IMR-90 (cell line): Measurements from ENCODE around the gene DCUN1D2. TPM values are rescaled to one million over a fixed set of nuclear protein-coding genes. Genes with fewer than 3 reads are reported as not detected.

ENCODE experiments used
- ATAC-seq: fragments of 200-7000 bp; cut with Tn5 transposase; 2 replicates; pipeline ENCODE4 v1.9.1; 2020; ENCODE audit warnings: low read depth, mild to moderate bottlenecking, moderate library complexity
- BruUV-seq: library from RNA; stranded (reverse); fragments of 400-500 nt; replicated peaks from 2 replicates; lab custom pipeline; 2021; lab: Mats Ljungman, UMichigan
- CTCF ChIA-PET: fragments of 300-600 bp; formaldehyde crosslinking; extraction: SDS; loops from one replicate; lab custom pipeline; 2021; ENCODE audit warnings: antibody characterized with exemption; lab: Yijun Ruan, JAX
- POLR2A ChIA-PET: fragments of 300-600 bp; sonication (Branson Sonifier 250); formaldehyde crosslinking; loops from one replicate; lab custom pipeline; 2022; ENCODE audit warnings: antibody characterized with exemption; ENCODE audit not compliant: unreplicated experiment; lab: Charles Lee
- DNase-seq: peaks from one replicate; pipeline ENCODE4 v3.0.0; 2013
- H2AFZ ChIP-seq: replicated peaks from 2 replicates; pipeline ENCODE3; 2013; ENCODE audit warnings: low read length, mild to moderate bottlenecking; ENCODE audit not compliant: poor library complexity
- H2AK5ac ChIP-seq: 2 replicates; pipeline ENCODE4 v1.6.1; 2013; ENCODE audit warnings: low read depth, low read length, inconsistent platforms
- H2AK9ac ChIP-seq: replicated peaks from 2 replicates; pipeline ENCODE3; 2013; ENCODE audit warnings: mild to moderate bottlenecking, low read depth, low read length, moderate library complexity; ENCODE audit not compliant: poor library complexity
- H2BK120ac ChIP-seq: 2 replicates; pipeline ENCODE4 v1.6.1; 2013; ENCODE audit warnings: low read depth, low read length, inconsistent platforms
- H2BK15ac ChIP-seq: 3 replicates; pipeline ENCODE4 v1.6.1; 2013; ENCODE audit warnings: low read depth, low read length, inconsistent platforms
- H2BK20ac ChIP-seq: 2 replicates; pipeline ENCODE4 v1.6.1; 2013; ENCODE audit warnings: low read depth, mild to moderate bottlenecking, inconsistent platforms, low read length, moderate library complexity
- H2BK5ac ChIP-seq: 2 replicates; pipeline ENCODE4 v1.6.1; 2013; ENCODE audit warnings: mild to moderate bottlenecking, low read depth, low read length, inconsistent platforms; ENCODE audit not compliant: poor library complexity, severe bottlenecking
- H3K14ac ChIP-seq: replicated peaks from 2 replicates; pipeline ENCODE4 v1.6.1; 2013; ENCODE audit warnings: low read depth, low read length, inconsistent platforms
- H3K18ac ChIP-seq: 2 replicates; pipeline ENCODE4 v1.6.1; 2013; ENCODE audit warnings: low read depth, low read length, control low read depth
- H3K23ac ChIP-seq: 2 replicates; pipeline ENCODE4 v1.6.1; 2013; ENCODE audit warnings: low read depth, low read length, inconsistent platforms
- H3K27ac ChIP-seq: 2 replicates; pipeline ENCODE4 v1.5.1; 2013; ENCODE audit warnings: mild to moderate bottlenecking, control low read depth, low read length; ENCODE audit not compliant: insufficient read depth
- H3K27me3 ChIP-seq: 2 replicates; pipeline ENCODE4 v1.6.1; 2013; ENCODE audit warnings: low read length; ENCODE audit not compliant: control insufficient read depth, insufficient read depth
- H3K36me3 ChIP-seq: 2 replicates; pipeline ENCODE4 v1.6.1; 2013; ENCODE audit warnings: low read length, mixed read lengths; ENCODE audit not compliant: control insufficient read depth, insufficient read depth
- H3K4ac ChIP-seq: 2 replicates; pipeline ENCODE4 v1.6.1; 2013; ENCODE audit warnings: low read depth, low read length, inconsistent platforms
- H3K4me1 ChIP-seq: 2 replicates; pipeline ENCODE4 v1.6.1; 2013; ENCODE audit warnings: low read length, mixed read lengths; ENCODE audit not compliant: control insufficient read depth, insufficient read depth
- H3K4me2 ChIP-seq: 2 replicates; pipeline ENCODE4 v1.6.1; 2013; ENCODE audit warnings: low read depth, mild to moderate bottlenecking, control low read depth, low read length, moderate library complexity
- H3K4me3 ChIP-seq: 2 replicates; pipeline ENCODE4 v1.5.1; 2013; ENCODE audit warnings: low read depth, mild to moderate bottlenecking, control low read depth, low read length, moderate library complexity; ENCODE audit not compliant: insufficient read depth
- H3K56ac ChIP-seq: 2 replicates; pipeline ENCODE4 v1.6.1; 2013; ENCODE audit warnings: low read length, inconsistent platforms; ENCODE audit not compliant: insufficient read depth; ENCODE audit errors: extremely low read depth
- H3K79me1 ChIP-seq, 2 experiments: 2 replicates each; pipeline ENCODE4 v1.6.1; 2013; ENCODE audit warnings: low read length in 2 of 2, inconsistent platforms in 1 of 2, low read depth in 1 of 2
- H3K9ac ChIP-seq: 2 replicates; pipeline ENCODE4 v1.6.1; 2013; ENCODE audit warnings: low read depth, low read length, control low read depth
- H3K9me1 ChIP-seq: 2 replicates; pipeline ENCODE4 v1.6.1; 2013; ENCODE audit warnings: low read length, inconsistent platforms; ENCODE audit not compliant: insufficient read depth
- H3K9me3 ChIP-seq: 2 replicates; pipeline ENCODE4 v1.6.1; 2013; ENCODE audit warnings: low read length; ENCODE audit not compliant: control insufficient read depth, insufficient read depth
- H4K20me1 ChIP-seq: 2 replicates; pipeline ENCODE4 v1.6.1; 2013; ENCODE audit warnings: low read length, inconsistent platforms; ENCODE audit not compliant: insufficient read depth
- H4K5ac ChIP-seq: 2 replicates; pipeline ENCODE4 v1.6.1; 2013; ENCODE audit warnings: mild to moderate bottlenecking, low read depth, low read length, control low read depth
- H4K8ac ChIP-seq, 2 experiments: 2 replicates each; pipeline ENCODE4 v1.6.1; 2013; ENCODE audit warnings: low read depth in 2 of 2, low read length in 2 of 2, control low read depth in 1 of 2, inconsistent platforms in 1 of 2
- H4K91ac ChIP-seq: 2 replicates; pipeline ENCODE4 v1.6.1; 2013; ENCODE audit warnings: low read depth, low read length, inconsistent platforms; ENCODE audit not compliant: insufficient read depth
- BHLHE40 ChIP-seq: fragments of 150-350 bp; IDR thresholded peaks from 2 replicates; pipeline ENCODE4 v1.6.1; 2016; ENCODE audit warnings: mild to moderate bottlenecking, low read depth, low read length
- CEBPB ChIP-seq: IDR thresholded peaks from 2 replicates; pipeline ENCODE4 v1.6.1; 2012; ENCODE audit warnings: low read depth, low read length, improper control_type of control experiment
- CHD1 ChIP-seq: IDR thresholded peaks from 2 replicates; pipeline ENCODE4 v1.6.1; 2012; ENCODE audit warnings: low read depth, low read length, improper control_type of control experiment
- FOS ChIP-seq: fragments of 150-350 bp; IDR thresholded peaks from 2 replicates; pipeline ENCODE4 v1.6.1; 2016; ENCODE audit warnings: low read depth, low read length
- MAFK ChIP-seq: IDR thresholded peaks from 2 replicates; pipeline ENCODE4 v1.6.1; 2012; ENCODE audit warnings: low read depth, low read length, improper control_type of control experiment
- MAZ ChIP-seq: IDR thresholded peaks from 2 replicates; pipeline ENCODE4 v1.6.1; 2012; ENCODE audit warnings: low read depth, mild to moderate bottlenecking, low read length, improper control_type of control experiment, moderate library complexity, borderline replicate concordance
- MXI1 ChIP-seq: IDR thresholded peaks from 2 replicates; pipeline ENCODE4 v1.6.1; 2012; ENCODE audit warnings: low read depth, mild to moderate bottlenecking, low read length, moderate library complexity, borderline replicate concordance
- NFE2L2 ChIP-seq: fragments of 150-350 bp; IDR thresholded peaks from 2 replicates; pipeline ENCODE4 v1.6.1; 2016; ENCODE audit warnings: low read depth, mild to moderate bottlenecking, low read length
- POLR2A ChIP-seq: IDR thresholded peaks from 2 replicates; pipeline ENCODE4 v1.6.1; 2012; ENCODE audit warnings: mild to moderate bottlenecking, low read depth, low read length
- RAD21 ChIP-seq: IDR thresholded peaks from 2 replicates; pipeline ENCODE4 v1.6.1; 2012; ENCODE audit warnings: low read length, improper control_type of control experiment
- RCOR1 ChIP-seq: IDR thresholded peaks from 2 replicates; pipeline ENCODE4 v1.6.1; 2012; ENCODE audit warnings: mild to moderate bottlenecking, low read length, improper control_type of control experiment; ENCODE audit not compliant: insufficient replicate concordance
- RFX5 ChIP-seq: IDR thresholded peaks from 2 replicates; pipeline ENCODE4 v1.8.0; 2012; ENCODE audit warnings: low read depth, mild to moderate bottlenecking, low read length, moderate library complexity
- SMC3 ChIP-seq: fragments of 150-350 bp; IDR thresholded peaks from 2 replicates; pipeline ENCODE4 v1.6.1; 2016; ENCODE audit warnings: low read depth, mild to moderate bottlenecking, antibody characterized with exemption, low read length, moderate library complexity
- WGBS, 2 experiments: methylation state at CpG; one replicate each; pipeline versions ENCODE4 v1.1.5 to v1.1.7; 2013; ENCODE audit warnings: missing lambda C conversion rate in 2 of 2; ENCODE audit not compliant: insufficient read length in 1 of 2; ENCODE audit errors: extremely low coverage in 2 of 2; 5-methylcytosine and 5-hydroxymethylcytosine counted together
- dilution Hi-C: fragments of 300-500 bp; cut with HindIII; formaldehyde crosslinking; loops from one replicate; pipeline ENCODE4 v1.14.3; 2018; ENCODE audit warnings: low sequenced_read_pairs; ENCODE audit not compliant: unreplicated experiment
- in situ Hi-C: fragments of 300-500 bp; cut with MboI; formaldehyde crosslinking; loops from 3 replicates; pipeline ENCODE4 v1.14.3; 2019; ENCODE audit warnings: low sequenced_read_pairs, inconsistent platforms, mixed read lengths
- intact Hi-C: fragments of 100-400 bp; cut with micrococcal nuclease; formaldehyde crosslinking; loops from 2 replicates; pipeline ENCODE4 v1.10.0; 2022
- polyA plus RNA-seq, 3 experiments: library from polyadenylated mRNA; depleted of rRNA; stranded (reverse); fragments of >200 nt; gene quantifications; 2 replicates each; pipeline ENCODE4 v1.2.3, GENCODE V29; 2012; ENCODE audit warnings: low replicate concordance in 1 of 3
- total RNA-seq: library from RNA; depleted of rRNA; stranded (reverse); fragments of >200 nt; gene quantifications from 2 replicates; pipeline ENCODE4 v1.2.3, GENCODE V29; 2012
- TF ChIP-seq, protein P1 (sequence below): fragments of 150-350 bp; IDR thresholded peaks from 2 replicates; pipeline ENCODE4 v1.6.1; 2017; ENCODE audit warnings: mild to moderate bottlenecking, antibody characterized with exemption, low read length, low read depth
- TF ChIP-seq, protein P2 (sequence below): fragments of 150-350 bp; IDR thresholded peaks from 2 replicates; pipeline ENCODE4 v1.6.1; 2016; ENCODE audit warnings: low read depth, mild to moderate bottlenecking, low read length, moderate library complexity, borderline replicate concordance
- TF ChIP-seq, protein P3 (sequence below): conservative IDR thresholded peaks from 2 replicates; pipeline ENCODE4 v1.5.1; 2012; ENCODE audit warnings: mild to moderate bottlenecking, low read depth, low read length, improper control_type of control experiment

The DCUN1D2 gene
- total and polyA plus RNA-seq, 2 of the 4 experiments (the other 2 are of a cell fraction): 8.1 to 11.5 TPM

DNA sequence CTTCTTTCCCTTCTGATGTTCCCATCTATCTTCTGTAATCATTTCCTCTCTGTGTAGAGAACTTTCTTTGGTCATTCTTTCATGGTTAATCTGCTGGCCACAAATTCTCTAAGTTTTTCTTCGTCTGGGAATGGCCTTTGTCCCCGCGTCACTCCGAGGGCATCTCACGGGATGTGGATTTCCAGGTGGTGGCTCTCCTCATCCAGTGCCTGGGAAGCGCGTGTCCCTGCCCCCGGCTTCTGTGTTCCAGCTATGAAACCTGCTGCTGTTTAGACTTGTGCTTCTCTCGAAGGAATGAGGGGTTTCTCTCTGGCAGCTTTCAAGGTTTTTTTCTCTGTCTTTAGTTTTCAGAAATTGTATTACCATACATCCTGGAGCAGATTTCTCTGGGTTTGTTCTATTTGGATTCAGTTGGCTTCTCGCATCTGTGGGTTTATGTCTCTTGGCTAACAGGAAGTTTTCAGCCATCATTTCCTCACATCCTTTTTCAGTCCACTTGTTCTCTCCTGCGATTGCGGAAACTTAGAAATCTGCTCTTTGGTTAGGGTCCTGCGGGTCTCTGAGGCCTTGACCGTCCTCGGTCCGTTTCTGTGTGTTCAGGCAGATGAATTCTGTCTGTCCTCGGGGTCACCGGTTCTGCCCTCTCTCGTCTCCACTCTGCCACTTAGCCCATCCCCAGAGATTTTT lies 36.9 kb upstream of the DCUN1D2 start:
- dilution Hi-C loops: no loop called here
- Histone ChIP-seq H4K8ac (no peak overlapping the region), H3K9me3 (no peaks in the 10 kb centered on the region), H3K27me3 (no peaks in the 10 kb centered on the region), H3K4ac (no peak overlapping the region), H3K79me1 (peaks cover 30 to 60% of the 10 kb centered on the region in 2 experiments), H3K18ac (no peak overlapping the region), H2AK9ac (no peak overlapping the region), H3K9ac (no peak overlapping the region), H4K20me1 (peaks cover 35% of the 10 kb centered on the region), H3K27ac (no peak overlapping the region), H3K4me2 (no peak overlapping the region), H3K4me1 (peaks cover 6% of the 10 kb centered on the region), H3K9me1 (peaks cover 17% of the 10 kb centered on the region), H2BK20ac (no peak overlapping the region), H2BK120ac (no peak overlapping the region), H2BK5ac (no peak overlapping the region), H3K23ac (no peak overlapping the region), H4K91ac (no peak overlapping the region), H3K56ac (no peak overlapping the region), H3K14ac (no peak overlapping the region), H2AK5ac (no peak overlapping the region), H3K36me3 (peaks cover 52% of the 10 kb centered on the region), H4K5ac (no peak overlapping the region), H3K4me3 (no peak overlapping the region), H2AFZ (no peak overlapping the region), H2BK15ac (no peak overlapping the region)
- ChIA-PET CTCF (no interaction called here), POLR2A (no interaction called here)
- ATAC-seq (no peak), DNase-seq (no peak)
- TF ChIP-seq, protein P1, sequence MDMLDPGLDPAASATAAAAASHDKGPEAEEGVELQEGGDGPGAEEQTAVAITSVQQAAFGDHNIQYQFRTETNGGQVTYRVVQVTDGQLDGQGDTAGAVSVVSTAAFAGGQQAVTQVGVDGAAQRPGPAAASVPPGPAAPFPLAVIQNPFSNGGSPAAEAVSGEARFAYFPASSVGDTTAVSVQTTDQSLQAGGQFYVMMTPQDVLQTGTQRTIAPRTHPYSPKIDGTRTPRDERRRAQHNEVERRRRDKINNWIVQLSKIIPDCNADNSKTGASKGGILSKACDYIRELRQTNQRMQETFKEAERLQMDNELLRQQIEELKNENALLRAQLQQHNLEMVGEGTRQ: no peak
- no peak for TF ChIP-seq CEBPB
- no peak for TF ChIP-seq MAZ
- no peak for TF ChIP-seq MAFK
- no peak for TF ChIP-seq FOS
- TF ChIP-seq, protein P2, sequence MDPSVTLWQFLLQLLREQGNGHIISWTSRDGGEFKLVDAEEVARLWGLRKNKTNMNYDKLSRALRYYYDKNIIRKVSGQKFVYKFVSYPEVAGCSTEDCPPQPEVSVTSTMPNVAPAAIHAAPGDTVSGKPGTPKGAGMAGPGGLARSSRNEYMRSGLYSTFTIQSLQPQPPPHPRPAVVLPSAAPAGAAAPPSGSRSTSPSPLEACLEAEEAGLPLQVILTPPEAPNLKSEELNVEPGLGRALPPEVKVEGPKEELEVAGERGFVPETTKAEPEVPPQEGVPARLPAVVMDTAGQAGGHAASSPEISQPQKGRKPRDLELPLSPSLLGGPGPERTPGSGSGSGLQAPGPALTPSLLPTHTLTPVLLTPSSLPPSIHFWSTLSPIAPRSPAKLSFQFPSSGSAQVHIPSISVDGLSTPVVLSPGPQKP: no peak
- no peak for TF ChIP-seq RFX5
- TF ChIP-seq NFE2L2: no peak
- TF ChIP-seq, protein P3, sequence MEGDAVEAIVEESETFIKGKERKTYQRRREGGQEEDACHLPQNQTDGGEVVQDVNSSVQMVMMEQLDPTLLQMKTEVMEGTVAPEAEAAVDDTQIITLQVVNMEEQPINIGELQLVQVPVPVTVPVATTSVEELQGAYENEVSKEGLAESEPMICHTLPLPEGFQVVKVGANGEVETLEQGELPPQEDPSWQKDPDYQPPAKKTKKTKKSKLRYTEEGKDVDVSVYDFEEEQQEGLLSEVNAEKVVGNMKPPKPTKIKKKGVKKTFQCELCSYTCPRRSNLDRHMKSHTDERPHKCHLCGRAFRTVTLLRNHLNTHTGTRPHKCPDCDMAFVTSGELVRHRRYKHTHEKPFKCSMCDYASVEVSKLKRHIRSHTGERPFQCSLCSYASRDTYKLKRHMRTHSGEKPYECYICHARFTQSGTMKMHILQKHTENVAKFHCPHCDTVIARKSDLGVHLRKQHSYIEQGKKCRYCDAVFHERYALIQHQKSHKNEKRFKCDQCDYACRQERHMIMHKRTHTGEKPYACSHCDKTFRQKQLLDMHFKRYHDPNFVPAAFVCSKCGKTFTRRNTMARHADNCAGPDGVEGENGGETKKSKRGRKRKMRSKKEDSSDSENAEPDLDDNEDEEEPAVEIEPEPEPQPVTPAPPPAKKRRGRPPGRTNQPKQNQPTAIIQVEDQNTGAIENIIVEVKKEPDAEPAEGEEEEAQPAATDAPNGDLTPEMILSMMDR: no peak
- TF ChIP-seq BHLHE40: no peak
- TF ChIP-seq SMC3: no peak
- TF ChIP-seq CHD1: no peak
- TF ChIP-seq RCOR1: no peak
- TF ChIP-seq MXI1: no peak
- TF ChIP-seq RAD21: no peak
- TF ChIP-seq POLR2A: no peak
- intact Hi-C loops: no loop called here
- 86% methylated on average over 6 of the region's 19 CpGs; no CpG with 5 or more reads in 1 of the 2 experiments for WGBS, 2 experiments
- BruUV-seq: no TSS peak
- in situ Hi-C loops: no loop called here
